ENCODE data around the gene IGSF21. TPM values are rescaled to one million over a fixed set of nuclear protein-coding genes. Genes with fewer than 3 reads are reported as not detected.

The IGSF21 gene
- total and polyA plus RNA-seq, 4 experiments from 2014 or later, result not detected

- Mint-ChIP-seq H3K4me1 (no peaks in the 10 kb centered on the region), H3K27ac (no peak overlapping the region), H3K9me3 (peaks cover 0 to 2% (median 0%) of the 10 kb centered on the region in 8 donors), H3K4me3 (no peak overlapping the region), H3K27me3 (peaks cover 4 to 8% of the 10 kb centered on the region in 2 donors), H3K36me3 (no peaks in the 10 kb centered on the region)
- ChIA-PET CTCF (ENCODE audit: partially characterized antibody) (no interaction called here), POLR2A (ENCODE audit: partially characterized antibody) (no interaction called here)
- H3K27me3 ChIP-seq (ENCODE audit: insufficient read depth, low read length), result no peaks in the 10 kb centered on the region
- no peak overlapping the region for H3K27ac ChIP-seq (ENCODE audit: low read depth, low read length)
- intact Hi-C loops (cut with micrococcal nuclease), result no loop called here
- no peaks in the 10 kb centered on the region for H3K4me1 ChIP-seq (ENCODE audit: insufficient read depth, low read length)
- no peaks in the 10 kb centered on the region for H3K36me3 ChIP-seq (ENCODE audit: insufficient read depth, low read length)
- H3K9me3 ChIP-seq (ENCODE audit: control insufficient read depth in 1 of 2, low read length in 2 of 2), result no peaks in the 10 kb centered on the region
- no peak for DNase-seq
- no peak overlapping the region for H3K4me3 ChIP-seq (ENCODE audit: low read length in 2 of 2)
Observed at GRCh38 chr1:18266391-18266790, 158.8 kb downstream of the IGSF21 start.

GRCh38 chr1:18271336-18271735, 163.7 kb downstream of the IGSF21 start:
- peaks cover 8 to 12% of the 10 kb centered on the region in 2 donors for H3K27me3 Mint-ChIP-seq
- peaks cover 0 to 3% (median 0%) of the 10 kb centered on the region in 8 donors for H3K9me3 Mint-ChIP-seq
- no peak overlapping the region for H3K4me3 ChIP-seq (ENCODE audit: low read length in 2 of 2)
- H3K9me3 ChIP-seq (ENCODE audit: control insufficient read depth in 1 of 2, low read length in 2 of 2), result no peaks in the 10 kb centered on the region
- DNase-seq, result no peak
- H3K4me1 Mint-ChIP-seq, result no peaks in the 10 kb centered on the region
- intact Hi-C loops (cut with micrococcal nuclease), result no loop called here
- H3K27me3 ChIP-seq (ENCODE audit: insufficient read depth, low read length), result no peaks in the 10 kb centered on the region
- H3K27ac Mint-ChIP-seq, result no peak overlapping the region
- no peaks in the 10 kb centered on the region for H3K4me1 ChIP-seq (ENCODE audit: insufficient read depth, low read length)
- CTCF ChIA-PET (ENCODE audit: partially characterized antibody), result interaction anchor here (1.0 kb wide), 1 partner anchor 27 kb away, joined by 3 read pairs; no protein-coding TSS in a partner anchor
- H3K36me3 ChIP-seq (ENCODE audit: insufficient read depth, low read length), result no peaks in the 10 kb centered on the region
- POLR2A ChIA-PET (ENCODE audit: partially characterized antibody), result no interaction called here
- no peaks in the 10 kb centered on the region for H3K36me3 Mint-ChIP-seq
- H3K4me3 Mint-ChIP-seq, result no peak overlapping the region
- no peak overlapping the region for H3K27ac ChIP-seq (ENCODE audit: low read depth, low read length)

- DNase-seq, result no peak
- H3K4me1 ChIP-seq (ENCODE audit: insufficient read depth, low read length), result no peaks in the 10 kb centered on the region
- H3K27me3 ChIP-seq (ENCODE audit: insufficient read depth, low read length), result no peaks in the 10 kb centered on the region
- intact Hi-C loops (cut with micrococcal nuclease), result no loop called here
- H3K4me3 ChIP-seq (ENCODE audit: low read length in 2 of 2), result no peak overlapping the region
- no peaks in the 10 kb centered on the region for H3K9me3 ChIP-seq (ENCODE audit: control insufficient read depth in 1 of 2, low read length in 2 of 2)
- Mint-ChIP-seq H3K9me3 (peaks cover 0 to 3% (median 0%) of the 10 kb centered on the region in 8 donors), H3K27ac (no peak overlapping the region), H3K27me3 (peaks cover 9 to 13% of the 10 kb centered on the region in 2 donors), H3K36me3 (no peaks in the 10 kb centered on the region), H3K4me1 (peaks cover 0 to 2% (median 0%) of the 10 kb centered on the region in 4 donors), H3K4me3 (no peak overlapping the region)
- H3K27ac ChIP-seq (ENCODE audit: low read depth, low read length), result no peak overlapping the region
- POLR2A ChIA-PET (ENCODE audit: partially characterized antibody), result no interaction called here
- CTCF ChIA-PET (ENCODE audit: partially characterized antibody), result no interaction called here
- no peaks in the 10 kb centered on the region for H3K36me3 ChIP-seq (ENCODE audit: insufficient read depth, low read length)
Observed at GRCh38 chr1:18278946-18279345, 171.3 kb downstream of the IGSF21 start.

DNA sequence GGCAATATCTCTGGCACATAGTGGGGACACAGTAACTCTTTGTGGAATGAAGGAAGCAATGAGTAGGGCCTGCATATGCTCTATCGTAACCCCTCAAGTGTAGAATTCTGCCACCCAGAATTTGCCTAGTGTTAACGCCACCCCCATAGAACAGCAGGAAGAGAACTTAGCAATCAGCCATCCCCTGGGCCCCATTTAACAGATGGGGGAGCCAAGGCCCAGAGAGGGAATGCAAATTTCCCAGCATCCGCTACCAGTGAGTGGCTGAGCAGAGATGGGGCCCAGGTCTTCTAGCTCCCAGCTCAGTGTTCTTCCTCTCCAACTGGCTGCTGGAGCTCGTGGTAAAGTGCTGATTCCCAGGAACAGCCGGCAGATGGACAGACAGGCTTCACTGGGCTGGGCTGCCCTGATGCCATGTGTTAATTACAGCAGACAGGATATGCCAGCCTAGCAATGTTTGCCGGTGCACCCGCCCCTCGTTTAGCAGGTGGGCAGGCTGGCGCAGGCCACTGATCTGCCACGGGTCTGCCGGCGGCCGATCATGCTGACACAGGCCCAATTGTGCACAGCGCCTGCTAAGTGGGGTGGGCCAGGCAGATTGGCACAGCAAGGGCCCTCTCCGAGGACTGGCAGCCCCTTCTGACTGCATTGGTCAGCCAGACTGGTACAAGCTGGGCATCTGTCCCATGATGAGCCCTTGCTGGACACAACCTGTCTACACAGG, 171.9 kb downstream of the IGSF21 start:
- Histone ChIP-seq H3K4me3 (ENCODE audit: low read length in 2 of 2) (no peak overlapping the region), H3K27ac (ENCODE audit: low read depth, low read length) (no peak overlapping the region), H3K9me3 (ENCODE audit: control insufficient read depth in 1 of 2, low read length in 2 of 2) (no peaks in the 10 kb centered on the region), H3K4me1 (ENCODE audit: insufficient read depth, low read length) (no peaks in the 10 kb centered on the region), H3K27me3 (ENCODE audit: insufficient read depth, low read length) (no peaks in the 10 kb centered on the region), H3K36me3 (ENCODE audit: insufficient read depth, low read length) (no peaks in the 10 kb centered on the region)
- CTCF ChIA-PET (ENCODE audit: partially characterized antibody), result no interaction called here
- H3K4me3 Mint-ChIP-seq, result no peak overlapping the region
- peaks cover 0 to 2% (median 0%) of the 10 kb centered on the region in 4 donors for H3K4me1 Mint-ChIP-seq
- DNase-seq, result no peak
- POLR2A ChIA-PET (ENCODE audit: partially characterized antibody), result no interaction called here
- no peak overlapping the region for H3K27ac Mint-ChIP-seq
- H3K27me3 Mint-ChIP-seq, result peaks cover 10 to 13% of the 10 kb centered on the region in 2 donors
- H3K9me3 Mint-ChIP-seq, result peaks cover 0 to 2% (median 0%) of the 10 kb centered on the region in 8 donors
- intact Hi-C loops (cut with micrococcal nuclease), result no loop called here
- H3K36me3 Mint-ChIP-seq, result no peaks in the 10 kb centered on the region

DNA sequence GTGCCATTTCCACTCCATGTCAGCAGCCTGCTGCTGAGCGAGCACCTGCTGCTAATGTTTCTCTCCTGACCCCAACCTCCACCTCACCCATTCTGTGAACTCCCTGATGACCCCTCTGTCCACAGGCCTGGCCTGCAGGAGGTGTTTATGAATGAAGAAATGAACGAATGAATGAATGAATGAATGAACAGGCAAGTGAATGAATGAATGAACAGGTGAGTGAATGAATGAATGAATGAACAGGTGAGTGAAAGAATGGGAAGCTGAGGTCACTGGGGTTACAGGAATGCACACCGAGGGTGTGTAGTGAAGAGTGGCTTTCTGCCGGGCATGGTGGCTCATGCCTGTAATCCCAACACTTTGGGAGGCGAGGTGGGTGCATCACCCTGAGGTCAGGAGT, 173.4 kb downstream of the IGSF21 start:
- no peak overlapping the region for H3K4me3 ChIP-seq (ENCODE audit: low read length in 2 of 2)
- H3K27me3 ChIP-seq (ENCODE audit: insufficient read depth, low read length), result no peaks in the 10 kb centered on the region
- no peaks in the 10 kb centered on the region for H3K36me3 ChIP-seq (ENCODE audit: insufficient read depth, low read length)
- no peaks in the 10 kb centered on the region for H3K9me3 ChIP-seq (ENCODE audit: control insufficient read depth in 1 of 2, low read length in 2 of 2)
- intact Hi-C loops (cut with micrococcal nuclease), result no loop called here
- no peaks in the 10 kb centered on the region for H3K4me1 ChIP-seq (ENCODE audit: insufficient read depth, low read length)
- POLR2A ChIA-PET (ENCODE audit: partially characterized antibody), result no interaction called here
- H3K36me3 Mint-ChIP-seq, result no peaks in the 10 kb centered on the region
- H3K4me1 Mint-ChIP-seq, result peaks cover 0 to 2% (median 0%) of the 10 kb centered on the region in 4 donors
- no peak overlapping the region for H3K4me3 Mint-ChIP-seq
- CTCF ChIA-PET (ENCODE audit: partially characterized antibody), result no interaction called here
- DNase-seq, result no peak
- no peak overlapping the region for H3K27ac Mint-ChIP-seq
- no peak overlapping the region for H3K27ac ChIP-seq (ENCODE audit: low read depth, low read length)
- peaks cover 0 to 2% (median 0%) of the 10 kb centered on the region in 8 donors for H3K9me3 Mint-ChIP-seq
- peaks cover 10 to 17% of the 10 kb centered on the region in 2 donors for H3K27me3 Mint-ChIP-seq

- H3K27me3 ChIP-seq (ENCODE audit: insufficient read depth, low read length), result no peaks in the 10 kb centered on the region
- no peak overlapping the region for H3K4me3 ChIP-seq (ENCODE audit: low read length in 2 of 2)
- H3K4me1 Mint-ChIP-seq, result peaks cover 0 to 2% (median 0%) of the 10 kb centered on the region in 4 donors
- no peaks in the 10 kb centered on the region for H3K36me3 ChIP-seq (ENCODE audit: insufficient read depth, low read length)
- intact Hi-C loops (cut with micrococcal nuclease), result no loop called here
- no peaks in the 10 kb centered on the region for H3K4me1 ChIP-seq (ENCODE audit: insufficient read depth, low read length)
- DNase-seq, result no peak
- H3K27ac ChIP-seq (ENCODE audit: low read depth, low read length), result no peak overlapping the region
- peaks cover 10 to 19% of the 10 kb centered on the region in 2 donors for H3K27me3 Mint-ChIP-seq
- CTCF ChIA-PET (ENCODE audit: partially characterized antibody), result no interaction called here
- peaks cover 0 to 2% (median 0%) of the 10 kb centered on the region in 8 donors for H3K9me3 Mint-ChIP-seq
- H3K27ac Mint-ChIP-seq, result no peak overlapping the region
- no peaks in the 10 kb centered on the region for H3K9me3 ChIP-seq (ENCODE audit: control insufficient read depth in 1 of 2, low read length in 2 of 2)
- POLR2A ChIA-PET (ENCODE audit: partially characterized antibody), result no interaction called here
- H3K4me3 Mint-ChIP-seq, result no peak overlapping the region
- H3K36me3 Mint-ChIP-seq, result no peaks in the 10 kb centered on the region
Observed at GRCh38 chr1:18282851-18283600, 175.4 kb downstream of the IGSF21 start.

DNA sequence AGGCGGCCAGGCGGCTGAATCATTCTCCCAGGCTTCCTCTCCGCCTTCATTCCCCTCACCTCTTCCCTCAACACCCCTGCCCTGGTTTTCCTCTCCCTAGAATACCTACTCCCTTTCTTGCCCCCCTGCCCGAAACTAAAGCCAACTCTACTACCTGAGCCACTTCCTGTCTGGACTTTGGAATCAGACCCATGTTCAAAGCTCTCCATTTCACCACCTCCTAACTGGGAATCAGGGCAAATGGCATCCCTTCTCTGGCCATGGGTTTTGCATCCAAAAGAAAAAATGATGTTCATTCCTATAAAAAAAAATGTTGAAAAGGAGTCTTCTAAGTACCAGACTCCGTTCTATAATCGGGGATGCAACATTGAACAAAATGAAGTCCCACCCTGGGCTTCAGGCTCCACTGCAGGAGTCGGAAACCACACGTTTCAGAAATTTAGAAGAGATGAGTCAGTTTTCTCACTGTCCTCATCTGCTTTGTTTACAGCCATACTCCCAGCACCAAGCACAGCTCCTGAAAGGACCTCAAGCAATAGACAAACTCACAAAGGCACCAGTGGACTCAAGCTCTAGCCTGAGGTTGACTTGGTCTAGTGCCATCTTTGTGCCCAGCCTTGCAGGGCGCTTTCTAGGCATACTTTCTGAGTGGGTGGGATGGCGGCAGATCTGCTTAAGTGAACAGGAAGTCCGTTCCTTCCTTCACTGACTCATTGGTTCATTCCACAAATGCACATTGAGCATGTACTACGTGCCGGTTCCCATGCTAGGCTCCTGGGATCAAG, 176.2 kb downstream of the IGSF21 start:
- Mint-ChIP-seq H3K36me3 (no peaks in the 10 kb centered on the region), H3K27ac (no peak overlapping the region), H3K27me3 (peaks cover 10 to 19% of the 10 kb centered on the region in 2 donors), H3K9me3 (peaks cover 0 to 2% (median 0%) of the 10 kb centered on the region in 8 donors), H3K4me3 (no peak overlapping the region), H3K4me1 (peaks cover 0 to 2% (median 0%) of the 10 kb centered on the region in 4 donors)
- no peaks in the 10 kb centered on the region for H3K27me3 ChIP-seq (ENCODE audit: insufficient read depth, low read length)
- no peak overlapping the region for H3K27ac ChIP-seq (ENCODE audit: low read depth, low read length)
- no peaks in the 10 kb centered on the region for H3K36me3 ChIP-seq (ENCODE audit: insufficient read depth, low read length)
- H3K4me3 ChIP-seq (ENCODE audit: low read length in 2 of 2), result no peak overlapping the region
- DNase-seq, result no peak
- no peaks in the 10 kb centered on the region for H3K9me3 ChIP-seq (ENCODE audit: control insufficient read depth in 1 of 2, low read length in 2 of 2)
- H3K4me1 ChIP-seq (ENCODE audit: insufficient read depth, low read length), result no peaks in the 10 kb centered on the region
- CTCF ChIA-PET (ENCODE audit: partially characterized antibody), result no interaction called here
- intact Hi-C loops (cut with micrococcal nuclease), result no loop called here
- POLR2A ChIA-PET (ENCODE audit: partially characterized antibody), result no interaction called here

Measured in CD4-positive, alpha-beta memory T cell (primary cell).